NCI-H2081 treated with DMSO at 0.1 percent for 48 hours (cell line): Measurements from ENCODE around the gene NTF3.

Experiments
- DNase-seq: peaks from one replicate; lab custom pipeline; 2025; lab: John Stamatoyannopoulos, UW

Gene NTF3

GRCh38 chr12:5487948-5488625 lies 56.2 kb downstream of the NTF3 start:
- no peak for DNase-seq

GRCh38 chr12:5488626-5488955 lies 56.7 kb downstream of the NTF3 start:
- DNase-seq: no peak

GRCh38 chr12:5489017-5489416 lies 57.1 kb downstream of the NTF3 start:
- no peak for DNase-seq

GRCh38 chr12:5489760-5490406 lies 58.0 kb downstream of the NTF3 start:
- DNase-seq: no peak

- DNase-seq: no peak
These were observed 60.7 kb downstream of the NTF3 start for GRCh38 chr12:5492562-5492961.

GRCh38 chr12:5493018-5493417 lies 61.1 kb downstream of the NTF3 start:
- DNase-seq: no peak

- no peak for DNase-seq
These were observed 62.4 kb downstream of the NTF3 start for GRCh38 chr12:5494343-5494742.

- no peak for DNase-seq
These were observed 65.6 kb downstream of the NTF3 start for GRCh38 chr12:5497329-5498053.

- DNase-seq: no peak
These were observed 66.2 kb downstream of the NTF3 start for GRCh38 chr12:5498076-5498475.

- DNase-seq: no peak
These were observed 66.9 kb downstream of the NTF3 start for GRCh38 chr12:5498806-5499205.

- no peak for DNase-seq
These were observed 67.8 kb downstream of the NTF3 start for GRCh38 chr12:5499566-5500330.

GRCh38 chr12:5500331-5500659 lies 68.4 kb downstream of the NTF3 start:
- DNase-seq: no peak

- no peak for DNase-seq
These were observed 71.9 kb downstream of the NTF3 start for GRCh38 chr12:5503774-5504173.

GRCh38 chr12:5505116-5505515 lies 73.2 kb downstream of the NTF3 start:
- DNase-seq: no peak

GRCh38 chr12:5505751-5506150 lies 73.8 kb downstream of the NTF3 start:
- no peak for DNase-seq

GRCh38 chr12:5506295-5506694 lies 74.4 kb downstream of the NTF3 start:
- no peak for DNase-seq

GRCh38 chr12:5506821-5507231 lies 74.9 kb downstream of the NTF3 start:
- no peak for DNase-seq

- DNase-seq: no peak
These were observed 75.6 kb downstream of the NTF3 start for GRCh38 chr12:5507401-5507935.

GRCh38 chr12:5507944-5508343 lies 76.0 kb downstream of the NTF3 start:
- DNase-seq: no peak

- DNase-seq: no peak
These were observed 77.2 kb downstream of the NTF3 start for GRCh38 chr12:5509102-5509501.

- DNase-seq: no peak
These were observed 77.6 kb downstream of the NTF3 start for GRCh38 chr12:5509557-5509956.

- DNase-seq: no peak
These were observed 78.4 kb downstream of the NTF3 start for GRCh38 chr12:5510251-5510805.
